Measurements from ENCODE around the gene ADGRL3. TPM values are rescaled to one million over a fixed set of nuclear protein-coding genes. Genes with fewer than 3 reads are reported as not detected.

Gene ADGRL3
- total RNA-seq, 3 donors from 2014 or later (not counting 1 experiment from before 2014, with no cell fraction given), result not detected

- DNase-seq, result no peak
- Mint-ChIP-seq H3K9me3 (peaks cover 14% of the 10 kb centered on the region in 2 donors), H3K36me3 (no peaks in the 10 kb centered on the region), H3K27ac (no peak overlapping the region), H3K4me1 (no peaks in the 10 kb centered on the region), H3K4me3 (no peak overlapping the region), H3K27me3 (ENCODE audit: low read depth in 2 of 2) (no peaks in the 10 kb centered on the region)
- no peaks in the 10 kb centered on the region for H3K9me3 ChIP-seq (ENCODE audit: control insufficient read depth, insufficient read depth, low read length)
- no peaks in the 10 kb centered on the region for H3K4me1 ChIP-seq (ENCODE audit: control insufficient read depth, insufficient read depth, low read length)
- WGBS (ENCODE audit: insufficient coverage), result no CpG with 5 or more reads among the region's 1 CpG
- TF ChIP-seq, protein P1, sequence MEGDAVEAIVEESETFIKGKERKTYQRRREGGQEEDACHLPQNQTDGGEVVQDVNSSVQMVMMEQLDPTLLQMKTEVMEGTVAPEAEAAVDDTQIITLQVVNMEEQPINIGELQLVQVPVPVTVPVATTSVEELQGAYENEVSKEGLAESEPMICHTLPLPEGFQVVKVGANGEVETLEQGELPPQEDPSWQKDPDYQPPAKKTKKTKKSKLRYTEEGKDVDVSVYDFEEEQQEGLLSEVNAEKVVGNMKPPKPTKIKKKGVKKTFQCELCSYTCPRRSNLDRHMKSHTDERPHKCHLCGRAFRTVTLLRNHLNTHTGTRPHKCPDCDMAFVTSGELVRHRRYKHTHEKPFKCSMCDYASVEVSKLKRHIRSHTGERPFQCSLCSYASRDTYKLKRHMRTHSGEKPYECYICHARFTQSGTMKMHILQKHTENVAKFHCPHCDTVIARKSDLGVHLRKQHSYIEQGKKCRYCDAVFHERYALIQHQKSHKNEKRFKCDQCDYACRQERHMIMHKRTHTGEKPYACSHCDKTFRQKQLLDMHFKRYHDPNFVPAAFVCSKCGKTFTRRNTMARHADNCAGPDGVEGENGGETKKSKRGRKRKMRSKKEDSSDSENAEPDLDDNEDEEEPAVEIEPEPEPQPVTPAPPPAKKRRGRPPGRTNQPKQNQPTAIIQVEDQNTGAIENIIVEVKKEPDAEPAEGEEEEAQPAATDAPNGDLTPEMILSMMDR (IDR thresholded peaks at IDR 0.05), result no peak
- ATAC-seq, result no peak
- H3K27me3 ChIP-seq (ENCODE audit: control insufficient read depth, insufficient read depth, low read length), result no peaks in the 10 kb centered on the region
- intact Hi-C loops (cut with micrococcal nuclease), result no loop called here
- no peaks in the 10 kb centered on the region for H3K36me3 ChIP-seq (ENCODE audit: control insufficient read depth, insufficient read depth, low read length)
- no peak overlapping the region for H3K27ac ChIP-seq (ENCODE audit: low read length)
- H3K4me3 ChIP-seq (ENCODE audit: low read length), result no peak overlapping the region
Observed at GRCh38 chr4:61173799-61174198, 26.3 kb upstream of the ADGRL3 start.

DNA sequence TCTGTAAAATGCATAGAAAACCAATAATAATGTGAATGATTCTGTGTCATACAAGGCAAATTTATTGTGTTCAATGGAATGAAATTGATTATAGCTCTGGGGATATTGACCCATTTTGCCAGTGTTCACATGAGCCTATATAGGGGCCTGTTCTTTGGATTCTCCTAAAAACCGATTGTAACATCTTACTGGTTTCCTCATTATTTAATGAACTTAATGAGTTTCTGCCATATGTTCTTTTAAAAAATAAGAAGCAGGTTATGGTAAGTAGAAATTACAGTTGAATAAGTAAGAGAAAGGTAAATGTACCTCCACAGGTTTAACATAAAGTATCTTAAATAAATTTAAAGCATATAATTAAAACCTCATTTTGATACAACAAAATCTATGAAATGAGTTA is 24.6 kb upstream of the ADGRL3 start:
- intact Hi-C loops (cut with micrococcal nuclease), result no loop called here
- 60% methylated on average over 1 of the region's 1 CpG for WGBS (ENCODE audit: insufficient coverage)

GRCh38 chr4:61177367-61177766 is 22.8 kb upstream of the ADGRL3 start:
- DNase-seq, result no peak
- intact Hi-C loops (cut with micrococcal nuclease), result no loop called here
- Histone ChIP-seq H3K9me3 (ENCODE audit: control insufficient read depth, insufficient read depth, low read length) (no peaks in the 10 kb centered on the region), H3K27me3 (ENCODE audit: control insufficient read depth, insufficient read depth, low read length) (no peaks in the 10 kb centered on the region), H3K27ac (ENCODE audit: low read length) (no peak overlapping the region), H3K4me1 (ENCODE audit: control insufficient read depth, insufficient read depth, low read length) (no peaks in the 10 kb centered on the region), H3K4me3 (ENCODE audit: low read length) (no peak overlapping the region), H3K36me3 (ENCODE audit: control insufficient read depth, insufficient read depth, low read length) (no peaks in the 10 kb centered on the region)
- Mint-ChIP-seq H3K4me3 (no peak overlapping the region), H3K27me3 (ENCODE audit: low read depth in 2 of 2) (no peaks in the 10 kb centered on the region), H3K36me3 (no peaks in the 10 kb centered on the region), H3K27ac (no peak overlapping the region), H3K4me1 (no peaks in the 10 kb centered on the region), H3K9me3 (peaks cover 10 to 11% of the 10 kb centered on the region in 2 donors)
- no peak for ATAC-seq
- WGBS (ENCODE audit: insufficient coverage), result 76% methylated on average over 2 of the region's 2 CpGs
- TF ChIP-seq, protein P1 (IDR thresholded peaks at IDR 0.05), result no peak

More for the DNA sequence above, 24.6 kb upstream of the ADGRL3 start:
- H3K36me3 ChIP-seq (ENCODE audit: control insufficient read depth, insufficient read depth, low read length), result no peaks in the 10 kb centered on the region
- no peaks in the 10 kb centered on the region for H3K36me3 Mint-ChIP-seq
- no peaks in the 10 kb centered on the region for H3K27me3 ChIP-seq (ENCODE audit: control insufficient read depth, insufficient read depth, low read length)
- ATAC-seq (no peak), DNase-seq (no peak)
- no peaks in the 10 kb centered on the region for H3K4me1 ChIP-seq (ENCODE audit: control insufficient read depth, insufficient read depth, low read length)
- no peaks in the 10 kb centered on the region for H3K4me1 Mint-ChIP-seq
- H3K4me3 Mint-ChIP-seq, result no peak overlapping the region
- no peaks in the 10 kb centered on the region for H3K27me3 Mint-ChIP-seq (ENCODE audit: low read depth in 2 of 2)
- no peak overlapping the region for H3K27ac ChIP-seq (ENCODE audit: low read length)
- H3K27ac Mint-ChIP-seq, result no peak overlapping the region
- H3K9me3 Mint-ChIP-seq, result peaks cover 9 to 12% of the 10 kb centered on the region in 2 donors
- H3K4me3 ChIP-seq (ENCODE audit: low read length), result no peak overlapping the region
- TF ChIP-seq, protein P1 (IDR thresholded peaks at IDR 0.05), result no peak
- H3K9me3 ChIP-seq (ENCODE audit: control insufficient read depth, insufficient read depth, low read length), result no peaks in the 10 kb centered on the region

DNA sequence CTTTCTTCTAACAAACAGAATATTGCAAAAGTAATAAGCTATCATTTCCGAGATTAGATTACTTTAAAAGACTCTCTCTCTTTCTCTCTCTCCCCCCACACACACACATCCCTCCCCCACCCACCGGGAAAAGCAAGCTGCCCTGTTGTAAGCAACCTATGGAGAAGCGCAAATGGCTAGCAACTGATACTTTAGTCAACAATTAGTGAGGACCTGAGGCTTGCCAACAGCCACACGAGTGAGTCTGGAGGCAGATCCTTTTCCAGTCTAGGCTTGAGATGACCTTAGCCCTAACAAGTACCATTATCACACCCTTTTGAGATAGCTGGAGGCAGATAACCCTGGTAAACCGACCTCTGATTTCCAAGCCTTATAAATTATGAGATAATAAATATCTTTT is 19.7 kb upstream of the ADGRL3 start:
- ATAC-seq (no peak), DNase-seq (no peak)
- H3K4me1 ChIP-seq (ENCODE audit: control insufficient read depth, insufficient read depth, low read length), result no peaks in the 10 kb centered on the region
- no peaks in the 10 kb centered on the region for H3K27me3 ChIP-seq (ENCODE audit: control insufficient read depth, insufficient read depth, low read length)
- peaks cover 20 to 22% of the 10 kb centered on the region in 2 donors for H3K9me3 Mint-ChIP-seq
- H3K27ac ChIP-seq (ENCODE audit: low read length), result no peak overlapping the region
- H3K36me3 ChIP-seq (ENCODE audit: control insufficient read depth, insufficient read depth, low read length), result no peaks in the 10 kb centered on the region
- TF ChIP-seq, protein P1 (IDR thresholded peaks at IDR 0.05), result no peak
- H3K4me3 ChIP-seq (ENCODE audit: low read length), result no peak overlapping the region
- H3K36me3 Mint-ChIP-seq, result no peaks in the 10 kb centered on the region
- H3K4me3 Mint-ChIP-seq, result no peak overlapping the region
- 68% methylated on average over 4 of the region's 5 CpGs for WGBS (ENCODE audit: insufficient coverage)
- H3K27me3 Mint-ChIP-seq (ENCODE audit: low read depth in 2 of 2), result no peaks in the 10 kb centered on the region
- H3K4me1 Mint-ChIP-seq, result no peaks in the 10 kb centered on the region
- peaks cover 5% of the 10 kb centered on the region for H3K9me3 ChIP-seq (ENCODE audit: control insufficient read depth, insufficient read depth, low read length)
- no peak overlapping the region for H3K27ac Mint-ChIP-seq
- intact Hi-C loops (cut with micrococcal nuclease), result no loop called here
